Activated T-cell treated with anti-CD3 and anti-CD28 coated beads, Interleukin-2, amount 50 U/mL, for 72 hours (primary cell): Measurements from ENCODE around the gene HIVEP3. TPM values are rescaled to one million over a fixed set of nuclear protein-coding genes. Genes with fewer than 3 reads are reported as not detected.
A peak's percentile ranks its signal among the peaks of the same experiment; 100 is the strongest.

ENCODE experiments used
- ATAC-seq, 2 donors: fragments of 150-1000 bp; cut with Tn5 transposase; replicated peaks in 1 of 2; 2 replicates each; pipeline ENCODE4 v1.10.0; 2021; ENCODE audit warnings: moderate library complexity in 2 of 2, mild to moderate bottlenecking in 1 of 2
- DNase-seq, 2 donors: peaks; one replicate each; pipeline ENCODE4 v3.0.0; 2021 to 2022; ENCODE audit warnings: mixed read lengths in 1 of 2
- H3K27ac Mint-ChIP-seq: one replicate; pipeline ENCODE4 v1.8.0; 2022; ENCODE audit warnings: mild to moderate bottlenecking, moderate library complexity, mixed read lengths
- H3K27me3 Mint-ChIP-seq: one replicate; pipeline ENCODE4 v1.8.0; 2022; ENCODE audit warnings: low read depth, mixed read lengths
- H3K36me3 Mint-ChIP-seq, 2 donors: one replicate each; pipeline ENCODE4 v1.8.0; 2022; ENCODE audit warnings: mixed read lengths in 2 of 2, mild to moderate bottlenecking in 1 of 2; ENCODE audit not compliant: insufficient read depth in 2 of 2
- H3K4me1 Mint-ChIP-seq: one replicate; pipeline ENCODE4 v1.8.0; 2022; ENCODE audit warnings: low read depth, mixed read lengths
- H3K4me3 Mint-ChIP-seq, 2 donors: one replicate each; pipeline ENCODE4 v1.8.0; 2022; ENCODE audit warnings: mild to moderate bottlenecking in 2 of 2, mixed read lengths in 2 of 2, moderate library complexity in 2 of 2
- H3K9me3 Mint-ChIP-seq, 2 donors: one replicate each; pipeline ENCODE4 v1.8.0; 2022; ENCODE audit warnings: mixed read lengths in 2 of 2
- total RNA-seq, 2 donors: library from RNA; stranded (reverse); gene quantifications; one replicate each; pipeline ENCODE4 v1.2.3, GENCODE V29; 2022

Gene HIVEP3
- total RNA-seq, 2 donors from 2014 or later: 22.8 to 29.2 TPM

- ATAC-seq (no peak), DNase-seq (no peak)
- Mint-ChIP-seq H3K9me3 (no peaks in the 10 kb centered on the region), H3K4me1 (peaks cover 20% of the 10 kb centered on the region), H3K36me3 (peaks cover 0 to 1% of the 10 kb centered on the region in 2 donors), H3K27me3 (no peaks in the 10 kb centered on the region), H3K4me3 (no peak overlapping the region), H3K27ac (no peak overlapping the region)
These were observed 74.5 kb downstream of the HIVEP3 start for GRCh38 chr1:41844255-41844654.

- H3K4me3 Mint-ChIP-seq: no peak overlapping the region
- ATAC-seq (no peak), DNase-seq (no peak)
- no peaks in the 10 kb centered on the region for H3K27me3 Mint-ChIP-seq
- no peaks in the 10 kb centered on the region for H3K36me3 Mint-ChIP-seq
- peaks cover 20% of the 10 kb centered on the region for H3K4me1 Mint-ChIP-seq
- no peak overlapping the region for H3K27ac Mint-ChIP-seq
- H3K9me3 Mint-ChIP-seq: no peaks in the 10 kb centered on the region
These were observed 75.5 kb downstream of the HIVEP3 start for GRCh38 chr1:41842993-41843755.

GRCh38 chr1:41842326-41842725 lies 76.4 kb downstream of the HIVEP3 start:
- H3K4me1 Mint-ChIP-seq: peaks cover 17% of the 10 kb centered on the region
- ATAC-seq (no peak), DNase-seq (no peak)
- H3K36me3 Mint-ChIP-seq: no peaks in the 10 kb centered on the region
- H3K27ac Mint-ChIP-seq: no peak overlapping the region
- no peak overlapping the region for H3K4me3 Mint-ChIP-seq
- no peaks in the 10 kb centered on the region for H3K27me3 Mint-ChIP-seq
- H3K9me3 Mint-ChIP-seq: no peaks in the 10 kb centered on the region

GRCh38 chr1:41840592-41841246 lies 78.0 kb downstream of the HIVEP3 start:
- H3K4me1 Mint-ChIP-seq: peaks cover 5% of the 10 kb centered on the region
- H3K27ac Mint-ChIP-seq: no peak overlapping the region
- H3K36me3 Mint-ChIP-seq: no peaks in the 10 kb centered on the region
- no peak overlapping the region for H3K4me3 Mint-ChIP-seq
- no peaks in the 10 kb centered on the region for H3K9me3 Mint-ChIP-seq
- DNase-seq (no peak), ATAC-seq (no peak)
- no peaks in the 10 kb centered on the region for H3K27me3 Mint-ChIP-seq

GRCh38 chr1:41838266-41838665 lies 80.5 kb downstream of the HIVEP3 start:
- Mint-ChIP-seq H3K27ac (no peak overlapping the region), H3K4me1 (no peaks in the 10 kb centered on the region)

GRCh38 chr1:41837691-41838090 lies 81.0 kb downstream of the HIVEP3 start:
- H3K27me3 Mint-ChIP-seq: no peaks in the 10 kb centered on the region
- H3K27ac Mint-ChIP-seq: no peak overlapping the region
- no peak overlapping the region for H3K4me3 Mint-ChIP-seq
- DNase-seq (no peak), ATAC-seq (no peak)
- H3K9me3 Mint-ChIP-seq: no peaks in the 10 kb centered on the region
- H3K4me1 Mint-ChIP-seq: no peaks in the 10 kb centered on the region
- H3K36me3 Mint-ChIP-seq: no peaks in the 10 kb centered on the region

More at GRCh38 chr1:41838266-41838665, 80.5 kb downstream of the HIVEP3 start:
- DNase-seq (no peak), ATAC-seq (no peak)
- no peaks in the 10 kb centered on the region for H3K27me3 Mint-ChIP-seq
- H3K4me3 Mint-ChIP-seq: no peak overlapping the region
- no peaks in the 10 kb centered on the region for H3K36me3 Mint-ChIP-seq
- H3K9me3 Mint-ChIP-seq: no peaks in the 10 kb centered on the region

- no peaks in the 10 kb centered on the region for H3K27me3 Mint-ChIP-seq
These were observed 83.2 kb downstream of the HIVEP3 start for GRCh38 chr1:41835485-41835884.

GRCh38 chr1:41833519-41834000 lies 85.2 kb downstream of the HIVEP3 start:
- Mint-ChIP-seq H3K27me3 (no peaks in the 10 kb centered on the region), H3K9me3 (no peaks in the 10 kb centered on the region), H3K27ac (no peak overlapping the region)

More at GRCh38 chr1:41835485-41835884, 83.2 kb downstream of the HIVEP3 start:
- Mint-ChIP-seq H3K27ac (no peak overlapping the region), H3K4me3 (no peak overlapping the region), H3K9me3 (no peaks in the 10 kb centered on the region), H3K36me3 (no peaks in the 10 kb centered on the region), H3K4me1 (no peaks in the 10 kb centered on the region)
- DNase-seq: no peak
- ATAC-seq: no peak

GRCh38 chr1:41830726-41831125 lies 88.0 kb downstream of the HIVEP3 start:
- H3K36me3 Mint-ChIP-seq: no peaks in the 10 kb centered on the region
- no peaks in the 10 kb centered on the region for H3K9me3 Mint-ChIP-seq
- ATAC-seq: no peak
- H3K27me3 Mint-ChIP-seq: no peaks in the 10 kb centered on the region
- no peaks in the 10 kb centered on the region for H3K4me1 Mint-ChIP-seq
- no peak overlapping the region for H3K27ac Mint-ChIP-seq
- no peak for DNase-seq
- H3K4me3 Mint-ChIP-seq: no peak overlapping the region

More at GRCh38 chr1:41833519-41834000, 85.2 kb downstream of the HIVEP3 start:
- no peak for ATAC-seq
- Mint-ChIP-seq H3K4me1 (no peaks in the 10 kb centered on the region), H3K4me3 (no peak overlapping the region), H3K36me3 (no peaks in the 10 kb centered on the region)
- no peak for DNase-seq

- Mint-ChIP-seq H3K36me3 (no peaks in the 10 kb centered on the region), H3K27ac (no peak overlapping the region)
- ATAC-seq: no peak
These were observed 90.6 kb downstream of the HIVEP3 start for GRCh38 chr1:41827991-41828570.

GRCh38 chr1:41823471-41823870 lies 95.3 kb downstream of the HIVEP3 start:
- H3K36me3 Mint-ChIP-seq: no peaks in the 10 kb centered on the region
- ATAC-seq (no peak), DNase-seq (no peak)
- H3K4me1 Mint-ChIP-seq: peaks cover 15% of the 10 kb centered on the region
- no peaks in the 10 kb centered on the region for H3K27me3 Mint-ChIP-seq
- H3K4me3 Mint-ChIP-seq: no peak overlapping the region
- H3K27ac Mint-ChIP-seq: no peak overlapping the region
- H3K9me3 Mint-ChIP-seq: no peaks in the 10 kb centered on the region

More at GRCh38 chr1:41827991-41828570, 90.6 kb downstream of the HIVEP3 start:
- H3K4me1 Mint-ChIP-seq: no peaks in the 10 kb centered on the region
- no peak overlapping the region for H3K4me3 Mint-ChIP-seq
- no peaks in the 10 kb centered on the region for H3K27me3 Mint-ChIP-seq
- DNase-seq: no peak
- no peaks in the 10 kb centered on the region for H3K9me3 Mint-ChIP-seq

- Mint-ChIP-seq H3K27me3 (no peaks in the 10 kb centered on the region), H3K9me3 (no peaks in the 10 kb centered on the region), H3K4me3 (no peak overlapping the region), H3K27ac (no peak overlapping the region), H3K36me3 (no peaks in the 10 kb centered on the region), H3K4me1 (peaks cover 15% of the 10 kb centered on the region)
- no peak for DNase-seq
- ATAC-seq: no peak
These were observed 95.9 kb downstream of the HIVEP3 start for GRCh38 chr1:41822866-41823265.

- no peak for ATAC-seq
- Mint-ChIP-seq H3K27me3 (no peaks in the 10 kb centered on the region), H3K4me3 (no peak overlapping the region), H3K36me3 (no peaks in the 10 kb centered on the region), H3K9me3 (no peaks in the 10 kb centered on the region), H3K27ac (peak overlapping the region; percentile 48), H3K4me1 (peaks cover 15% of the 10 kb centered on the region)
- DNase-seq: no peak
These were observed 98.9 kb downstream of the HIVEP3 start for GRCh38 chr1:41819843-41820242.
